ENCODE results near the gene THYN1. TPM values are rescaled to one million over a fixed set of nuclear protein-coding genes. Genes with fewer than 3 reads are reported as not detected.
A peak's percentile ranks its signal among the peaks of the same experiment; 100 is the strongest.

The THYN1 gene
- total RNA-seq, 1 donor, result 22.5 TPM

DNA sequence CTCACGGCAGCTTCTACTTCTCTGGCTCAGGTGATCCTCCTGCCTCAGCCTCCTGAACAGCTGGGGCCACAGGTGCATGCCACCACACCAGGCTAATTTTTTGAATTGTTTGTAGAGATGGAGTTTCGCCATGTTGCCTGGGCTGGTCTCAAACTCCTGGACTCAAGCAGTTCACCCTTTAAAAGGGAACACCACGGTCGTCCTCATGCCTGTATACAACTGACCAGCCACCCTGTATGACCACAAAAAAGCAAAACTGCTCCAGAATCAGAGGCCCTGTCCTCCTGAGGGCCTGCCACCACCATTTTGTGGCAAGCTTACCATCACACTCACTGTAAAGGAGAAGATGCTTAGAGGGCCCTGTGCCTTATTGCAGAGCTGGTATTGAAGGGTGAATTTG is 25.2 kb upstream of the THYN1 start:
- Histone ChIP-seq H3K9me3 (ENCODE audit: low read depth, low read length) (no peaks in the 10 kb centered on the region), H3K27me3 (ENCODE audit: insufficient read depth, low read length) (peaks cover 70% of the 10 kb centered on the region), H3K4me3 (ENCODE audit: low read length) (no peak overlapping the region)

DNA sequence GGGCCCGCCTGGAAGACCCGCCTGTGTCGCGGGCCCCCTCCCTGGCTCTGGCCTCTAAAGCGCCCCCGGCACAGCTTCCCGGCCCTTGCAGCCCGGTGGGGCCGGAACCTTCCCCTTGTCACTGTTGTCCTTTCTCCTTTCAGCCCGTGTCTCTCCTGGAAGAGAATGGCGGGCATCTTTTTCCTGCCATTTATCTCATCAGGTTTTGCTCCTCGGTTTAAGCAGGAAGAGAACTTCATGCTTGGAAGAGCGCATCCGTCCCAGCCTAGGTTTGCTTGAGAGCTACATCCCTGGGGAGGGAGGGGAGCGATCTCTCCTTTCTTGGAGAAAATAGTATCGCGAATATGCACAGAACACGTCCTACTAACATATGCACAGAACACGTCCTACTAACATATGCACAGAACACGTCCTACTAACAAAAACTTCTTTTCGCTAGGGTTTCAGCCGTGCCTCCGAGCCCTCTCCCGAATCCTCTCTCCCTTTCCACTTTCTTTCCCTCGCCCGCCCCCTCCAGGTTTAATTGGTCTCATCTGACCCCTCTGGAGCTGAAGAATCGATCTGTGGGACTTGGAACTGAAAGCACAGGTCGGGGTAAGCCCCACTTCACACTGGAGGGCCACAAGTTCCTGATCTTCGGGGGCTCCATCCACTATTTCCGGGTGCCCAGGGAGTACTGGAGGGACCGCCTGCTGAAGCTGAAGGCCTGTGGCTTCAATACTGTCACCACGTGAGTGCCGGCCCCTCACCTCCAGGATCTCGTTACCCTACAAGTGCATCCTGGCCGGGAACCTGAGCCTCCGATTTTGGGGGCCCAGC is 24.2 kb upstream of the THYN1 start:
- peaks cover 80% of the 10 kb centered on the region for H3K27me3 ChIP-seq (ENCODE audit: insufficient read depth, low read length)
- H3K9me3 ChIP-seq (ENCODE audit: low read depth, low read length), result no peaks in the 10 kb centered on the region
- H3K4me1 ChIP-seq (ENCODE audit: insufficient read depth, low read length), result peaks cover 25% of the 10 kb centered on the region
- H3K4me3 ChIP-seq (ENCODE audit: low read length), result no peak overlapping the region

More for the DNA sequence above, 25.2 kb upstream of the THYN1 start:
- H3K4me1 ChIP-seq (ENCODE audit: insufficient read depth, low read length), result peaks cover 22% of the 10 kb centered on the region

DNA sequence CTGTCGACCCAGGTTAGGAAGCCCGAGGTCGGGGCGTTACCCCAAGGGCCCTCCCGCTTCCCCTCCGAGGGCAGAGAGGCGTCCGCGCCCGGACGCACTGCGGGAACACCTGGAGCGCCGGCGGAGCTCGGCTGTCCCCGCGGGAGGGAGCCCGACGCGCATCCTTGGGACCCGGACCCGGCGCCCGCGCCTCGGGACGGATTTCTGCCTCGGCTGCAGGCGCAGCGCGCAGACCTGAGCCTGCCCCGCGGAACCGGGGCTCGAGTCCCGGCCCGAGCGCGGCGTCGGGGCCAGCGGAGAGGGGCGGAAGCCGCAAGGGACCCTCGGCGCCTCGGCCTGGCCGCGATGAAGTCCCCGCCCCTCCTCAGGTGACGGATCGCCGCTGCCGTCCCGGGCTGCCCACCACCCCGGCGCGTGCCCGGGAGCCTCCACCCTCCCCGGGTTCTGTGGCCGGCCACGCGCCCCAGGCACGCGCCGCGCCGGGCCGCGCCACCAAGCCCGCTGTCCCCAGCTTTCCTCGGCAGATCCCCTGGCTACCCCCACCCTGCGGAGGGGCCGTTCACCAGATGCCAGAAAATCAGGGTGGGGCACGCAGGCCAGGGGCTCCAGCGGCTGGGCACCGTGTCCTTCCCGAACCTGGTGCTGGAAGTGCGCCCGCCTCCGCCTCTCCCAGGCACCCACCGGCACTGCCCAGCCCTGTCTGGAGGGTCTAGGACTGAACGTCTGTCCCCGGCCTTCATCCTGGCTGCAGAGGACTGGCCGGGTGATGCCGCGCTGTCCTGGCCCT is 23.4 kb upstream of the THYN1 start:
- H3K4me1 ChIP-seq (ENCODE audit: insufficient read depth, low read length), result peaks cover 25% of the 10 kb centered on the region
- H3K27me3 ChIP-seq (ENCODE audit: insufficient read depth, low read length), result peaks cover 87% of the 10 kb centered on the region
- H3K4me3 ChIP-seq (ENCODE audit: low read length), result peak overlapping the region; percentile 49
- no peaks in the 10 kb centered on the region for H3K9me3 ChIP-seq (ENCODE audit: low read depth, low read length)

DNA sequence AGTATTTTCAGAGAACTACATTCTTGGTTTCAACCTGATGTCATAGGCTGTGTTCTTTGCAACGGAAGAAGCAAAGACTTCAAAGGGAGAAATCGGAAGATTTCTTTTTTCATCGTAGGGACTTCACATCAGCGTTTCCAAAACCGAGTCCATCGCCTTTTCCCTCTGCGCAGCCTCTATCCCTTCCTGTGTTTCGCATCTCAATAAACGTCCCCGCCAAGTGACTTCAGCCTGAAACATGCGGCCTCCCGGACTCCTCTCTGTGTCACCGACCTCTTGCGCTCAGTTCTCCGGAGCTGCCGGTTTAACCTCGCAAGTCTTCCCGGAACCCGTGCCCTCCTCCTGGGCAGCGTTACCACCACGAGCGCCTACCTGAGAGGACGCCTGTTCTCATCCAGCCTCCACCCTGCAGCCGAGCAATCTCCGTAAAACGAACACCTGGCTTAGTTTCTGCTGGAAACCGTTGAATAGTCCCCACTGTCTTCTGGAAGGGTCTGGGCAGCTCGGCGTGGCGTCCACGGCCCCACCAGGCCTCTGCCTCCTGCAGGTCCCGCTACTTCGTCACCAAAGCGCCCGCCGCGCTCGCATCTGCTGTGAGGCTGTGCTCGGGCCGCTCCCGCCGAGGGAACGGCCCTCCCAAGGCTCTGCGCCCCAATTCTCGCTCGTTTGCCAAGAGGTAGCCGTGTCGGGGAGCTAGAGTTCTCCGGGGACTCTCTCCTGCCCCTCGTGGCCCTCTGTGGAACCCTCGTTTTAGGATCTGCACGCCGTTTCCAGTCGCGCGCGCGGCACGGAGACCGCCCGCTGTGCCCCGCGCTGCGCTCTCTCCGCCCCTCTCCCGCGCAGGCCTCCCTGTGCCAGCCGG is 22.6 kb upstream of the THYN1 start, which contains the start of gene GLB1L3:
Gene GLB1L3, plus strand, starts transcription at position 846 of the 862 bp plus-strand sequence. CDS start 362 bp downstream, outside the sequence.
- Histone ChIP-seq H3K27me3 (ENCODE audit: insufficient read depth, low read length) (peaks cover 89% of the 10 kb centered on the region), H3K4me1 (ENCODE audit: insufficient read depth, low read length) (peaks cover 25% of the 10 kb centered on the region), H3K9me3 (ENCODE audit: low read depth, low read length) (no peaks in the 10 kb centered on the region), H3K4me3 (ENCODE audit: low read length) (peak within 1 kb of the TSS; percentile 49)

DNA sequence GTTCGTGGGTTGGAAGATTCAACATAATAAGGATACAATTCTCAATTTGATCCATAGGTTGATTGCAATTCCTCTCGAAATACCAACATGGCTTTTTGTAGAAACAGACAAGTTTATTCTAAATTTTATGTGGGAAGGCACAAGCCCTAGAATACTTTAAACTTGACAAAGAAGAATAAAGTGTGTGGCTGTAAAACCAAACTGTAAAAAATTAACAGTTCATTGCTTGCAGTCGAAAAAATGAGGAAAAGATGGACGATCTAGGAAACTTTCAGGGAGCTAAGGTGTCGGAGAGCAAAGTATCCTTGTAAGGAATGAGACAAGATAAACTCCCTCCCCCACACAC is 22.0 kb upstream of the THYN1 start:
- Histone ChIP-seq H3K4me1 (ENCODE audit: insufficient read depth, low read length) (peaks cover 29% of the 10 kb centered on the region), H3K4me3 (ENCODE audit: low read length) (peak overlapping the region; percentile 49)

DNA sequence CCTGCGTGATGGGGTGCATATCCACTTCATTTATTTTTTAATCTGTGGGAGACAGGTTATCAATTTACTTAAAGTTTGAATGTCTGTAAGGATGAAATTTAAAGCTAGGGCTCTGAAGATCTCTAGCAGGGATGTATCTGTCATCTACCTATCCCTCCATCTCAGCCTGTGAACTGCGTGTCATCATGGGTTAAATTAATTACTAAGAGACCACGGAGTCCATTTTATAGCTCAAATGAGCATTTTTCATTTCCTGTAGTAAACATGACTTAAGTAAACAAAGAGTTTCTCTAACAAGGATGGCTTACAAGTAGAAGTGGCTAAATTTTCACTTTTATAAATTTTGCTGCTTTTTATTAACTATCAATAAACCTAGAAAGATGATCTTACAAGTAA is 20.2 kb upstream of the THYN1 start:
- Histone ChIP-seq H3K4me3 (ENCODE audit: low read length) (no peak overlapping the region), H3K9me3 (ENCODE audit: low read depth, low read length) (no peaks in the 10 kb centered on the region), H3K27me3 (ENCODE audit: insufficient read depth, low read length) (peaks cover 69% of the 10 kb centered on the region), H3K4me1 (ENCODE audit: insufficient read depth, low read length) (peaks cover 29% of the 10 kb centered on the region)

More for the DNA sequence above, 22.0 kb upstream of the THYN1 start:
- Histone ChIP-seq H3K9me3 (ENCODE audit: low read depth, low read length) (no peaks in the 10 kb centered on the region), H3K27me3 (ENCODE audit: insufficient read depth, low read length) (peaks cover 86% of the 10 kb centered on the region)

DNA sequence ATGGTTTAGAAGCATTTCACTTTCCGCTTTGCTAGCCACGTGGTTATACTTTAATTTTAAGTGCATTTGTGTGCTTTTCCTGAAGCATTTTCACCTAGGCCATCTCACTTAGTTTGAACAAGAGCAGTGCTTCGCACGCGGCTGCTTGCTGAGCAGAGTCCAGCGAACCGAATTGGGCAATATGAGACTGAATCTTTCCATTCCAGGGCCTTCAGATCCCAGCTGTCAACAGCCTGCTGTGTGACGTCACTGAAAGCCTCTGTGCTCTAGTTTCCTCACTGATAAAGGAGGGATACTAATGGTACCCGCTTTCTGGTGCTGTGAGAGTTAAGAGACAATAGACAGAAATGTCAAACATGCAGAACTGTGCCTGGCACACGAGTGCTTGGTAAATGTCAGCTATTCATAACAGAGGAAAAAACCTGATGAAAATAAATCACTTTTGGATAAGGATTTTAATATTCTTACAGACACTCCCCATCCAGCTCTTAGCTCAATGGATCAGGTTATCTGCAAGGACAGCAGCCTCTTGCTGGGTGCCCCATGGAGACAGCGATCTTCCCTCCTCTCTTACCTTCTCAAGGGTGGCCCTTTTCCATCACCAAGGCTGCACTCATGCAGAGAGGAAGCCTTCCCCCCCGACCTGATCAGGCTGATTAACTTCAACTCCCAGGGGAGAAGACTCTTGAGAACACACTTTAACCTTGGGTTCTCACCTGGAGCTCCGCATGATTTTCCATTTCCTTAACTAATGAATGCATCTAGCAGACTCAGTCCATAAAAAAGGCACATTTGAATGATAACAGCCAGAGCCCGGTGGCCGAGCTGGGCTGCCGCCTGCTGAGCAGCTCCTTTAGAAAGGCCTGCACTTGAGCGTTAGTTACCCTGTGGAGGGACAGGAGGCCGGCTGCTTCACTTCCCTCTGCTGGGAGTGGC is 19.5 kb upstream of the THYN1 start:
- peaks cover 29% of the 10 kb centered on the region for H3K4me1 ChIP-seq (ENCODE audit: insufficient read depth, low read length)
- no peaks in the 10 kb centered on the region for H3K9me3 ChIP-seq (ENCODE audit: low read depth, low read length)
- H3K27me3 ChIP-seq (ENCODE audit: insufficient read depth, low read length), result peaks cover 62% of the 10 kb centered on the region
- H3K4me3 ChIP-seq (ENCODE audit: low read length), result no peak overlapping the region

DNA sequence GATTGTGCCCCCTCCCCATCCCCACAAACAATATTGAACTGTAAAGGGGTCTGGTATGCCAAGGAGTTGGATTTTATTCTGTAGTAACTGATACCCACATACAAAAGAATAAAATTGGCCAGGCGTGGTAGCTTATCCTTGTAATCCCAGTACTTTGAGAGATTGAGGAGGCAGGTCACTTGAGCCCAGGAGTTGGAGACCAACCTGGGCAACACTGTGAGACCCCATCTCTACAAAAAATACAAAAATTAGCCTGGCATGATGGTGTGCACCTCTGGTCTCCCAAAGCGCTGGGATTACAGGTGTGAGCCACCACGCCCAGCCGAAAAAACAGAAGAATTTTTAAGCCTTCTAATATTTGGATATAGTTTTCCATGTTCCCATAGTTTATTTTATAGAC is 18.8 kb upstream of the THYN1 start:
- Histone ChIP-seq H3K4me1 (ENCODE audit: insufficient read depth, low read length) (peaks cover 31% of the 10 kb centered on the region), H3K27me3 (ENCODE audit: insufficient read depth, low read length) (peaks cover 55% of the 10 kb centered on the region), H3K4me3 (ENCODE audit: low read length) (no peak overlapping the region), H3K9me3 (ENCODE audit: low read depth, low read length) (no peaks in the 10 kb centered on the region)

DNA sequence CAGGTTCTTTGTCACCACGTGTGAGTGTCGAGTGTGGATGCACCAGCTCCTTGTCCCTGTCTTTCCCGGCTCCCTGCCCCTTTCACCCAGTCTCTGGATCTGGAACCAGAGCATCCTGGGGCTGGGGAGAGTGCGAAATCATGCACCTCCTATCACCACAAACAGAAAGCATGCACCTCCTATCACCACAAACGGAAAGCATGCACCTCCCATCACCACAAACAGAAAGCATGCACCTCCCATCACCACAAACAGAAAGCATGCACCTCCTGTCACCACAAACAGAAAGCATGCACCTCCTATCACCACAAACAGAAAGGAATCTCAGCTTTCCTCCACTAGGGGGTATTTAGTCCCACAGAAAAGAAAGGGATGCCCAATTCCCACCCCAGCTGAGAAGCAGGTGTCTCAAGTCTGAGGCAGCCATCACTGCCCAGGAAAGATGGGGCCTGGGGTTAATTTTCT is 17.1 kb upstream of the THYN1 start:
- Histone ChIP-seq H3K27me3 (ENCODE audit: insufficient read depth, low read length) (peaks cover 41% of the 10 kb centered on the region), H3K4me3 (ENCODE audit: low read length) (no peak overlapping the region), H3K9me3 (ENCODE audit: low read depth, low read length) (no peaks in the 10 kb centered on the region), H3K4me1 (ENCODE audit: insufficient read depth, low read length) (peaks cover 23% of the 10 kb centered on the region)

DNA sequence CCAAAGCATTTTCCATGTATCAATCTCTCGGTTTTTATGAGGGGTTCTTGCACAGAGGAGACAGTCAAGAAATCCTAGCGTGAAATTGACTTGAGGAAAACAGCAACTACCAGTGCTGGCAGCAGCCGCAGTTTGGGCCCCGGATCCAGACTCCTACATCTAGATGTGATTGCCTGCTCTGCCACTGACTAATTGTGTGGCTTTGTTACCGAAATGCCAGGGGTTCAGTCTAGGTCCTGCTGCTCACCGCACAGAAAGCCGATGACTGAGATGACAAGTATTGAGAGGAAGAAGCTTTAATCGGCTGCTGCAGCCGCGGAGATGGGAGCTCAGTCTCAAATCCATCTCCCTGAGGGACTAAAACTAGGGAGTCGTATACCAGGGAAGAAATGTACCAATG is 14.8 kb upstream of the THYN1 start:
- peaks cover 18% of the 10 kb centered on the region for H3K27me3 ChIP-seq (ENCODE audit: insufficient read depth, low read length)
- no peak overlapping the region for H3K4me3 ChIP-seq (ENCODE audit: low read length)
- H3K4me1 ChIP-seq (ENCODE audit: insufficient read depth, low read length), result peaks cover 22% of the 10 kb centered on the region
- no peaks in the 10 kb centered on the region for H3K9me3 ChIP-seq (ENCODE audit: low read depth, low read length)

DNA sequence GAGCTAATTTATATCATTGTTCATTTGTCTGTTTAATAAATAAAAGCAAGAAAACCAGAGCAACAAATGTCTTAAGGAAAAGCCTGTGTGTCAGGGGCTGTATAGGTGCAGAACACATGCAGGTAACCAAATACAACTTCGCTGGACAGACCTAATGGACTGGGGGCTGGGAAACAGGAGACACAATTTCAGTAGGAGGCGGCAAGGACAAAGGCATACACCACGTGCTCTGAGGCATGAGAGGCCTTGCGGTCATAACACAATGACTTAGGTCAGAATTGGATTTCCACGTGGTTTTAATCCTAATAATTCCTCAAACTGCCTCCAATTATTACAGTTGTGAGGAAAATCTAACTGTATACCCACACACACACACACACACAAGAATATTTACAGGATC is 14.3 kb upstream of the THYN1 start:
- Histone ChIP-seq H3K4me3 (ENCODE audit: low read length) (no peak overlapping the region), H3K9me3 (ENCODE audit: low read depth, low read length) (no peaks in the 10 kb centered on the region), H3K4me1 (ENCODE audit: insufficient read depth, low read length) (peaks cover 20% of the 10 kb centered on the region), H3K27me3 (ENCODE audit: insufficient read depth, low read length) (peaks cover 13% of the 10 kb centered on the region)

DNA sequence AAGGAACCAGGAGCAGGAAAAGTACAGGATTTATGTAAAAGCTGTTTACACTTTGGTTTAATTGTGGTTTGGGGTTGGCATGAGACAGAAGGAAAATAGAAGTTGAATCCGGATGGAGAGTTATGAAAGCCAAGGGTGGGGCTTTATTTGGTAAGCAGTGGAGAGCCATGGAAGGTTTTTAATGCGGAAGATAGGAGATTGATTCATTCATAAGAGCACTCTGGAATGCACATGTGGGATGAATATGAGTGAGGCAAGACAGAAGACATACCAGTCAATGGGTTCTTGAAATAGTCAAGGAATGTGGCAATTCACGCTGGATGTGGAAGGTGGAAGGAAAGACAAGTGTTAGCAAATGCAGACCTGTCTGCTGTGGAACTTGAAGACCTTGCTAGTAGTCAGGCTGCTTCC is 13.7 kb upstream of the THYN1 start:
- peaks cover 23% of the 10 kb centered on the region for H3K4me1 ChIP-seq (ENCODE audit: insufficient read depth, low read length)
- peaks cover 7% of the 10 kb centered on the region for H3K27me3 ChIP-seq (ENCODE audit: insufficient read depth, low read length)
- H3K9me3 ChIP-seq (ENCODE audit: low read depth, low read length), result no peaks in the 10 kb centered on the region
- no peak overlapping the region for H3K4me3 ChIP-seq (ENCODE audit: low read length)

DNA sequence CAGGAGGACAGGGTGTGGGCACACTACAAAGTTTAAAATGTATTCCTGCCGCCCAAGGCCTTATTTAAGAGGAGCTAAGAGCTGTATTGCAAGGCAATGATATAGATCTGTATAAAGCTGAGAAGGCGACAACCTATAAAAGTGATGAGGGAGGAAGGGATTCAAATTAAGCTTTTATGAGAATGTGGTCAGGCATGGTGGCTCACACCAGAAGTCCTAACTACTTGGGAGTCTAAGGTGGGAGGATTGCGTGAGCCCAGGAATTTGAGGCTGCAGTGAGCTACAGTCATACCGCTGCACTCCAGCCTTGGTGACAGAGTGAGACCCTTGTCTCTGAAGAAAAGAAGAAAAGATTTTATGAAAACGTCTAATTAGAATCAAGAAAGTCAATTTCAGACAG is 13.3 kb upstream of the THYN1 start:
- peaks cover 3% of the 10 kb centered on the region for H3K27me3 ChIP-seq (ENCODE audit: insufficient read depth, low read length)

More for the DNA sequence above, 13.3 kb upstream of the THYN1 start:
- peaks cover 23% of the 10 kb centered on the region for H3K4me1 ChIP-seq (ENCODE audit: insufficient read depth, low read length)
- H3K9me3 ChIP-seq (ENCODE audit: low read depth, low read length), result no peaks in the 10 kb centered on the region
- H3K4me3 ChIP-seq (ENCODE audit: low read length), result no peak overlapping the region
